Neural cell (in vitro differentiated cells): Measurements from ENCODE around the gene PTPRN2. TPM values are rescaled to one million over a fixed set of nuclear protein-coding genes. Genes with fewer than 3 reads are reported as not detected.

ENCODE experiments used
- H2AFZ ChIP-seq: fragments of 200-600, 300-800 bp; sonication (generic), shearing (Covaris generic); 2 replicates; pipeline ENCODE4 v1.6.0; 2014; ENCODE audit warnings: low read depth, mild to moderate bottlenecking, antibody characterized with exemption, low read length, moderate library complexity
- H3F3A ChIP-seq: fragments of 200-600 bp; shearing (Covaris generic); 2 replicates; pipeline ENCODE4 v1.6.1; 2016; ENCODE audit warnings: mild to moderate bottlenecking, moderate library complexity, mixed read lengths, antibody characterized with exemption, low read length; ENCODE audit not compliant: insufficient read depth, poor library complexity, severe bottlenecking
- H3K27ac ChIP-seq: fragments of 200-600, 300-800 bp; sonication (generic), shearing (Covaris generic); 2 replicates; pipeline ENCODE4 v1.5.1; 2014; ENCODE audit warnings: mild to moderate bottlenecking, low read length, moderate library complexity
- H3K27me3 ChIP-seq: fragments of 300-800, 200-600 bp; sonication (generic), shearing (Covaris generic); 2 replicates; pipeline ENCODE4 v1.6.0; 2014; ENCODE audit warnings: mild to moderate bottlenecking, low read depth, low read length, moderate library complexity; ENCODE audit not compliant: insufficient read depth
- H3K36me3 ChIP-seq: fragments of 300-800, 200-600 bp; sonication (generic), shearing (Covaris generic); 2 replicates; pipeline ENCODE4 v1.5.1; 2014; ENCODE audit warnings: mild to moderate bottlenecking, antibody characterized with exemption, low read length, moderate library complexity; ENCODE audit not compliant: insufficient read depth
- H3K4me2 ChIP-seq: fragments of 300-800, 200-600 bp; sonication (generic), shearing (Covaris generic); 2 replicates; pipeline ENCODE4 v1.6.0; 2014; ENCODE audit warnings: mild to moderate bottlenecking, low read length
- H3K4me3 ChIP-seq: fragments of 300-800, 200-600 bp; sonication (generic), shearing (Covaris generic); 2 replicates; pipeline ENCODE4 v1.5.1; 2014; ENCODE audit warnings: mild to moderate bottlenecking, low read length, moderate library complexity
- H3K79me2 ChIP-seq: fragments of 200-600 bp; shearing (Covaris generic); replicated peaks from 2 replicates; pipeline ENCODE4 v1.6.0; 2014; ENCODE audit warnings: mild to moderate bottlenecking, low read length, moderate library complexity; ENCODE audit not compliant: insufficient read depth
- H3K9ac ChIP-seq: fragments of 300-800, 200-600 bp; sonication (generic), shearing (Covaris generic); 2 replicates; pipeline ENCODE4 v1.6.1; 2016; ENCODE audit warnings: mild to moderate bottlenecking, low read length, mixed read lengths
- H3K9me2 ChIP-seq: fragments of 200-600 bp; shearing (Covaris generic); 2 replicates; pipeline ENCODE4 v1.6.1; 2016; ENCODE audit warnings: mild to moderate bottlenecking, low read length, mixed read lengths; ENCODE audit not compliant: insufficient read depth
- H3K9me3 ChIP-seq: fragments of 200-600, 300-800 bp; sonication (generic), shearing (Covaris generic); 2 replicates; pipeline ENCODE4 v1.6.1; 2016; ENCODE audit warnings: mild to moderate bottlenecking, mixed run types, low read length, moderate library complexity, mixed read lengths
- H4K20me1 ChIP-seq: fragments of 200-600 bp; shearing (Covaris generic); 2 replicates; pipeline ENCODE4 v1.6.1; 2016; ENCODE audit warnings: mild to moderate bottlenecking, mixed run types; ENCODE audit not compliant: insufficient read depth
- CTCF ChIP-seq: fragments of 450-650 bp; IDR thresholded peaks from 2 replicates; pipeline ENCODE4 v1.5.1; 2014; ENCODE audit warnings: antibody characterized with exemption, mild to moderate bottlenecking, moderate library complexity; ENCODE audit not compliant: poor library complexity, severe bottlenecking
- EP300 ChIP-seq: fragments of 450-650 bp; conservative IDR thresholded peaks from 2 replicates; pipeline ENCODE4 v1.6.1; 2014; ENCODE audit warnings: antibody characterized with exemption, mild to moderate bottlenecking, moderate library complexity; ENCODE audit not compliant: poor library complexity, severe bottlenecking
- EZH2 ChIP-seq: fragments of 200-600, 300-800 bp; shearing (Covaris generic), sonication (generic); IDR thresholded peaks from 2 replicates; pipeline ENCODE4 v1.6.1; 2014; ENCODE audit warnings: antibody characterized with exemption, low read length, borderline replicate concordance, mild to moderate bottlenecking; ENCODE audit not compliant: insufficient read depth, poor library complexity, severe bottlenecking
- MXI1 ChIP-seq: fragments of 450-650 bp; conservative IDR thresholded peaks from 2 replicates; pipeline ENCODE4 v1.6.1; 2014; ENCODE audit warnings: antibody characterized with exemption, mild to moderate bottlenecking; ENCODE audit not compliant: poor library complexity, severe bottlenecking
- POLR2AphosphoS5 ChIP-seq: IDR thresholded peaks from 2 replicates; pipeline ENCODE4 v1.6.1; 2012
- RAD21 ChIP-seq: fragments of 450-650 bp; conservative IDR thresholded peaks from 2 replicates; pipeline ENCODE4 v1.6.1; 2014; ENCODE audit warnings: antibody characterized with exemption, mild to moderate bottlenecking, moderate library complexity
- REST ChIP-seq: IDR thresholded peaks from 2 replicates; pipeline ENCODE4 v1.6.1; 2012; ENCODE audit warnings: borderline replicate concordance
- SMC3 ChIP-seq: fragments of 450-650 bp; conservative IDR thresholded peaks from 2 replicates; pipeline ENCODE4 v1.6.1; 2014; ENCODE audit warnings: antibody characterized with exemption, mild to moderate bottlenecking, moderate library complexity; ENCODE audit not compliant: poor library complexity
- TAF1 ChIP-seq: IDR thresholded peaks from 2 replicates; pipeline ENCODE4 v1.6.1; 2012; ENCODE audit warnings: low read depth
- polyA plus RNA-seq: library from polyadenylated mRNA; depleted of rRNA; stranded (reverse); fragments of >200 nt; gene quantifications from 2 replicates; pipeline ENCODE4 v1.2.3, GENCODE V29; 2014

Gene PTPRN2
- polyA plus RNA-seq, 1 donor from 2014 or later: 31.0 TPM

- H3F3A ChIP-seq: no peaks in the 10 kb centered on the region
- no peaks in the 10 kb centered on the region for H3K27me3 ChIP-seq
- H4K20me1 ChIP-seq: no peaks in the 10 kb centered on the region
- TF ChIP-seq TAF1 (no peak), REST (no peak), EP300 (no peak), POLR2AphosphoS5 (no peak), SMC3 (no peak), RAD21 (no peak), EZH2 (no peak), MXI1 (no peak), CTCF (no peak)
- no peak overlapping the region for H3K4me3 ChIP-seq
- H3K27ac ChIP-seq: no peak overlapping the region
- no peaks in the 10 kb centered on the region for H3K9me2 ChIP-seq
- H3K36me3 ChIP-seq: peaks cover 6% of the 10 kb centered on the region
- no peak overlapping the region for H2AFZ ChIP-seq
- no peaks in the 10 kb centered on the region for H3K9me3 ChIP-seq
- no peak overlapping the region for H3K4me2 ChIP-seq
- H3K79me2 ChIP-seq: no peaks in the 10 kb centered on the region
- no peak overlapping the region for H3K9ac ChIP-seq
Observed at GRCh38 chr7:158076656-158077055, 511.0 kb downstream of the PTPRN2 start.

DNA sequence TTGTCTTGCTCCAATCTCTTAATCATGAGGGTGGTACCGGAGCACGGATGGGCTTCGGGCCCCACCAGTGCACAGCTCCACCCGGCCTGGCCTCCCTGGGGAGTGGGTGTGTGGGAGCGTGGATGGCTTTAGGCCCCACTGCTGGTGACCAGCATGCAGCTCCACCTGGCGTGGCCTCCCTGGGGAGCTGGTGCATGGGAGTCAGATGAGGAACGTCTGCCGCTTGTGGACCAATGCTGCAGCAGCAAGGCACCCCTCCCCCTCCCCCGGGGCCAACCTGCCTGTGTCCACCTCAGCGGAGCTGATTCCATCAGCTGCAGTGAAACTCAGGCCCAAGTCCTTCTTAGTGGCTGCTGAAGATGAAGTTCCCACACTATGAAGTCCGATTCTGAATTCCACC is 511.4 kb downstream of the PTPRN2 start:
- Histone ChIP-seq H3K9me3 (no peaks in the 10 kb centered on the region), H3K4me2 (no peak overlapping the region)

More for the DNA sequence above, 511.4 kb downstream of the PTPRN2 start:
- Histone ChIP-seq H2AFZ (no peak overlapping the region), H3K4me3 (no peak overlapping the region), H3K79me2 (no peaks in the 10 kb centered on the region), H3K9ac (no peak overlapping the region), H3K27me3 (no peaks in the 10 kb centered on the region), H3F3A (no peaks in the 10 kb centered on the region), H3K27ac (no peak overlapping the region), H3K36me3 (peaks cover 5% of the 10 kb centered on the region), H4K20me1 (no peaks in the 10 kb centered on the region), H3K9me2 (no peaks in the 10 kb centered on the region)
- TF ChIP-seq RAD21: no peak
- TF ChIP-seq EZH2: no peak
- TF ChIP-seq MXI1: no peak
- TF ChIP-seq SMC3: no peak
- no peak for TF ChIP-seq REST
- TF ChIP-seq EP300: no peak
